NCI-H146 treated with DMSO at 0.1 percent for 48 hours (cell line): ENCODE data around the gene RAB18.
A peak's percentile ranks its signal among the peaks of the same experiment; 100 is the strongest.
"Not testable (repeated sequence)": the region's sequence is repeated elsewhere in the genome, so short reads cannot be mapped to it uniquely, and the experiment has no call there.

Experiments
- DNase-seq: peaks from one replicate; lab custom pipeline; 2025; ENCODE audit not compliant: unreplicated experiment; lab: John Stamatoyannopoulos, UW

Gene RAB18

DNA sequence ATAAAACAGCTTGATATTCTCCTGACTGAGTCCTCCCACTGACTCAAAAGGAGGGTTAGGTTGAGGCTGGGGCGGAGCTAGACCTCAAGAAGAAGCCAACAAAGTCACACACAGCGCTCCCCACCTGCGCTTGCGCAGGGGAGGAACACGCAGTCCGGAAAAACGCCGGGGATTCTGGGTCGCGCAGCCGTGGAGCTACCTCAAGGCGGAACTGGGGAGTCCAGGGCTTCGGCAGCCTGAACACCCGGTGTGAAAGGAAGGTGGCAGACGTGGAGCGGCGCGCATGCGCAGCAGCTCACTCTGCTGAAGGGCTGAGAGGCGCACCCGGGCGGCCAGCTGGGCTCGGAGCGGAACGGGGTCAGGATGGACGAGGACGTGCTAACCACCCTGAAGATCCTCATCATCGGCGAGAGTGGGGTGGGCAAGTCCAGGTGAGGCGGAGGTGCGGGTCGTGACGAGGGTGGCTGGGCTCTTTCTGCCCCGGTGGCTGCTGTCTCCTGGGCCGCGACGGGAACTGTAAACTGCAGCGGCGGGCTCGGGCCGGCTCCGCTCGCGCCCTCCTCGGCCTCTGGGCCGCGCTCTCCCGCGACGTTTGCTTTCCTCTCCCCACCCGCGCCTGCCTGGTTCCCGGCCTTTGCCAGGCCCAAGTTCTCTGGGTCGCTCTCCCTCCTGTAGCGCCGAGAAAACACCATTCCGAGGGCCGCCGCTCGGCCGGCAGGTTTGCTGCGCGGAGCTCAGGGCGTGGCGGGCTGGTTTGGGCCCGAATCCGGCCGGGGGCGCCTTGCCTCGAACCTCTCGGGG is at the start of gene RAB18:
Gene RAB18 (plus strand): TSS at position 298 of the 801 bp plus-strand sequence. CDS start 66 bp downstream, at position 364.
- DNase-seq: peak; percentile 91

DNA sequence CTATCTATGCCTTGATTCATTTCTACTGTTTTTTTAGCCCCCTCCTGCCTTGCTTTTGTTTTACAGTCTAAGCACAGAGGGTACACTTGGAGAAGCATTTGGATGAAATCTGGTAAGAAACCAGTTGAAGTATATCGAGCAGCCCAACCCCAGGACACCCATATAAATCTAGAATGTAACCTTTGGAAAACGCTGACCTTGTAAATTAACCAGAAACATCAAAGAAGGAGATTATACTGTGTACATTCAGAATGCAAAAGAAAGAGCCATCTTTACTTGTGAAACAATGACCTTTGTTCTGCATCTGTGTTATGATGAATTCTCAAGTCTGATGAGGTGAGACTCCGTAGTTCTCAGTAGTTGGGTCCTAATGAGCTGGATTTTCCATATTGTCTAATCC is 49.3 kb upstream of the RAB18 start:
- no peak for DNase-seq

GRCh38 chr10:27457261-27457945 is 46.7 kb upstream of the RAB18 start:
- no peak for DNase-seq

DNA sequence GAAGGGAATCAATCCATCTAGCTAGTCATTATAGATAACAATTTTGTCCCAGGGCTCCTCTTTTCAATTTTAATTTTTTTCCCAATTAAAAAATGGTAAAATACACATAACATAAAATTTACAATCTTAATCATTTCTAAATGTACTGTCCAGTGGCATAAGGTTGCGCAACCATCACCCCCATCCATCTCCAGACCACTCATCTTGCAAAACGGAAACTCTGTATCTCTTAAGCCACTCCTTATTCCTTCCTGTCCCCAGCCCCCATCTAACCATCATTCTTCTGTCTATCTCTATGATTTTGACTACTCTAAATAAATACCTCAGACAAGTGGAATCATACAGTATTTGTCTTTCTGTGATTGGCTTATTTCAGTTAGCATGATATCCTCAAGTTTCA is 46.1 kb upstream of the RAB18 start:
- no peak for DNase-seq

- DNase-seq: no peak
Observed at GRCh38 chr10:27461312-27461711, 42.8 kb upstream of the RAB18 start.

DNA sequence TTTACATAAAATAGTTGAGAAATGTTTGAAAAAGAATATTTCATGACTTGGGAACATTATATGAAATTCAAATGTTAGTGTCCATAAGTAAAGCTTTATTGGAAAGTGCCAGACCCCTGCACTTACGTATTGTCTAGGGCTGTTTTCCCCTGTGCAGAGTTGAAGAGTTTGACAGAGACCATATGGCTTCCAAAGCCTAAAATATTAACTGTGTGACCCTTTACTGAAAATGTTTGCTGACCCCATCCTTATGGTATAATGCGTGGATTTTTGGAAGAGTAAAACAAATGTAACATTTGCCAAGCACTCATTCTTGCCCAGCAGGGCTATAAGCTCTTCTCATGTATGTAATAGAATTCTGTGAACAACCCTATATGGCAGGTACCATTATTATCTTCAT is 40.1 kb upstream of the RAB18 start:
- DNase-seq: no peak

- DNase-seq: no peak
Observed at GRCh38 chr10:27464993-27465392, 39.1 kb upstream of the RAB18 start.

- DNase-seq: not testable (repeated sequence)
Observed at GRCh38 chr10:27465596-27465995, 38.5 kb upstream of the RAB18 start.

DNA sequence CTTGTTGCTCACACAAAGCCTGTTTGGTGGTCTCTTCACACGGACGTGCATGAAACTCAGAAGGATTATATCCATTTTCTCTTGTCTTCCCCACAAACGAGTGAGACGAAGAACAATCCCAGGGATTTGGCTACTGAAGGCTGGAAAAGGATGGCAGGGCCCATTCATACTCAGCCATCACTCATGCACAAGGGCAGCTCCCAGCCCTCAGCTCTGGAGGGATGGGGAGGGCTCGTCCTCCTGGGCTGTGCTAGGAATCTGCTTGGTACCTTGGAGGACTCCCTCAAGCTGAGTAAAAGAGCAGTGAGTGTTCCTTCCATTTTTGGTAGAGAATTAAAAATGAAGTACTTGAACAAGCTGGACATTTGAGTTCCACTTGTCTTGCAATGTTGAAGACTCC is 33.2 kb upstream of the RAB18 start:
- DNase-seq: no peak

- no peak for DNase-seq
Observed at GRCh38 chr10:27474741-27475140, 29.4 kb upstream of the RAB18 start.

GRCh38 chr10:27479016-27479415 is 25.1 kb upstream of the RAB18 start:
- DNase-seq: no peak

DNA sequence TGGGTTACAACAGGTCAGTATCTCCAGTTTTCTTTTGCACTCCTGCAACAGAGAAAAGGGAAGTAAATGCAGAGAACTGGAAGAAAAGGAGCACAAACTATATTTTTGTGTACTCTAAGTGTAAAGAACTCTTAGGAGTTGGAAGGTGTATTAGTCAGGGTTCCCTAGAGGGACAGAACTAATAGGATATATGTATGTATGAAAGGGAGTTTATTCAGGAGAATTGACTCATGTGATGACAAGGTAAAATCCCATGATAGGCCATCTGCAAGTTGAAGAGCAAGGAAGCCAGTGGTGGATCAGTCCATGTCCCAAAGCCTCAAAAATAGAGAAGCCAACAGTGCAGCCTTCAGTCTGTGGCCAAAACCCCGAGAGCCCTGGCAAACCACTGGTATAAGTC is 22.6 kb upstream of the RAB18 start:
- DNase-seq: no peak

DNA sequence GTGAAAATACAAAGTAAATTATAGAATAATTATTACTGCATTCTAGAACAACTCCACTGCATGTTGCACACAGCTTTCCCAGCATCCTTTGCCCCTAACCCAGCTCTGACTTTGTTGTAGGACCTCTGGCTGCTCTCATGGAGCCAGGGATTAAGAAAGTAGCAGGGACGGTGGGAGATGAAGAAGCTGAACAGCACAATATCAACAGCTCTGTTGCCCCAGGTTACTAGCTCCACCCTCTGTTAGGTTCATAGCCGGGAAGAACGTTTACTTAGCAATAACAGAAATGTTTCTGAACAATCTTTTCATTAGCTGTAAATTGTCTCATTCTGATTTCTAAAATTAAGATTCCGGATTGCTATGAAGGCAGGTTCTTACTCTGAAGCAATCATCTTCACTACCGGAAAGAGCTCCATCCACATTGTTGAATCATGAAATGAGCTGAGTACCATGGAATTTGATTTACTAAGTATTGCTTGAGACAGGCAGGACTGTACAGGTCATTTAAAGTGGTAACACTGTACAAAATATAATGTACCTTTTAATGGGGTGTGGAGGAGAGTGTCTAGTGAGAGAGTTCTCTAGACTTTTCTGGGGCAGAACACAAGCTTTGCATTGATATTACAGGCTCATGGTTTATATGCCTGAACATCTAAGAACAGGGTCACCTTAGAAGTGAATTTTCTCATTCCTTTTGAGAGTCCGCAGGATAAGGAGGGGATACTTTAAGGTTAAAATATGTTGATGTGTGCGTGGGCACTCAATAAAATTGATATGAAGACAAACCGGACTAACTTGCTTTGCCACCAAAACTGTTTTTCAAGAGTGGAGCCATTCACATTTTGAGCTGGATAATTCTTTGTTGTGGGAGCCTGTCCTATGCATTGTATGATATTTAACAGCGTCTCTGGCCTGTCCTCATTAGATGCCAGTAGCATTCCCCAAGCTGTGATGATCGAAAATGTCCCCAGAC is 20.8 kb upstream of the RAB18 start:
- no peak for DNase-seq

DNA sequence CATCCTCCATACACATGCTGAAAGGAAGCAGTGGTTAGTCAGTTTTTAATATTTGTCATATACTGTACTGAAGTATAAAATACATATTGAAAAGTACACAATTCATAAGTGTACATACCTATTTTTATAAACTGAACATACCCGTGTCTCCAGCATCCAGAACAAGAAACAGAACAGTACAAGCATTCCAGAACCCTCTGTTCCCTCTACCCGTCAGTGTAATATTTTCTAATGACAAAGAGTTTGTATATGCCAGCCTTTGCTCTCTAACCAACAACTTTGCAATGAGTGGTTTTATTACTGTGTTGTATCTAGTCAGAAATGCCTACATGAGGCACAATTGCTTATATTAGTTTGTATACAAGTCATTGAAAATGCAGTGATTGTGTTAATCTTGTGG is 18.7 kb upstream of the RAB18 start:
- no peak for DNase-seq

GRCh38 chr10:27485986-27486385 is 18.1 kb upstream of the RAB18 start:
- DNase-seq: no peak

DNA sequence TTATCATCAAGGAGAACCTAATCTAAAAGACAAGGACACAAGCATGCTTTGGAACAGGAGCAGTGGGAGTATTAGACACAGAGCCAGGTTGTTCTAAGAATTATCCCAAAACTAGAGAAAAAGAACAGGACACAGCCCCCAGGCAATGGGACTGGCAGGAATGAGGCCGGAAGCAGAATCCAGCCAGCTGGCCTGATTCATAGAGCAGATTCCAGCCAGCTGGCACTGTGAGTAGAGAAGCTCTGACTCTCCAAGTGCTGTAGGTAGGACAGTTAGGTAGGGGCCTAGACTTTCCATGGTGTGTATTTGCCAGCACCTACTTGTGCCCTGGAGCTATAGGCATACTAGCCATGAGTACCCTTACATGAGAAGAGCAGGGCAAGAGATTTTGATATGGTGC is 13.3 kb upstream of the RAB18 start:
- DNase-seq: no peak

DNA sequence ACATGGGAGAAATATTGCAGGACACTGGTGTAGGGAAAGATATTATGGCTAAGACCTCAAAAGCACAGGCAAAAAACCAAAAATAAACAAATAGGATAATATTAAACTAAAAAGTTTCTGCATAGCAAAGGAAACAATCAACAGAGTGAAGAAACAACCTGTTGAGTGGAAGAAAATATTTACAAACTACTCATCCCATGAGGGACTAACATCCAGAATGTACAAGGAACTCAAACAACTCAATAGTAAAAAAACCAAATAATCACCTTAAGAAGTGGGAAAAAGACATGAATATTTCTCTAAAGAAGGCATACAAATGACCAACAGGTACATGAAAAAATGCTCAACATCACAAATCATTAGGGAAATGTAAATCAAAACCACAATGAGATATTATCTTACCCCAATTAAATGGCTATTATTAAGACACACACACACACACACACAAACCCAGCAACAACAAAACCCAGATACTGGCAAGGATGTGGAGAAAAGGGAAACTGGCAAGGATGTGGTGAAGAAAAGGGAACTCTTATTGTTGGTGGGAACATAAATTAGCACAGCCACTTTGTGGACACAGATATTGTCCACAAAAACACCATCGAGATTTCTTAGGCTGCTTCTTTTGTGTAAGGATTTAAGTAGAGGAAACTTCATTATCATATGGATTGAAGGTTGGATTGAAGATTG is 9.8 kb upstream of the RAB18 start:
- DNase-seq: no peak

GRCh38 chr10:27496137-27496536 is 8.0 kb upstream of the RAB18 start:
- no peak for DNase-seq

DNA sequence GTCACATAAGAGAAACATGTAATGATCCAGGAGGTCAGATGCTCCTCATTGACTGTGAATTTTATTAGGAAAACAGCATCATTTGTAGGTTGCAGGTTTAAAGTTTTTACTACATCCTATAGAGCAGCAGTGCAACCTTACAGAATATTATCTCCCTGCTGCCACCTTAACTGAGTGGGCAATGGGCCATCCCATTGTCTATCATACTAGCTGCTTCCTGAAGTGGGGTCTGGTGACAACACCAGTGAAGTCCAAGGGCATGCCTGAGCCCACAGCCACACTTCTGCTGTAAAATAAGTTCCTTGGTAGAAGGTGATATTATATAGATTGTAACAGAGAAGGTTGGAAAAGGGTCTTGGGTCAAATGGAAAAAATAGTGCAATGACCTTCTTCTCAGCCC is 4.0 kb upstream of the RAB18 start:
- no peak for DNase-seq

- no peak for DNase-seq
Observed at GRCh38 chr10:27500886-27501285, 3.2 kb upstream of the RAB18 start.

DNA sequence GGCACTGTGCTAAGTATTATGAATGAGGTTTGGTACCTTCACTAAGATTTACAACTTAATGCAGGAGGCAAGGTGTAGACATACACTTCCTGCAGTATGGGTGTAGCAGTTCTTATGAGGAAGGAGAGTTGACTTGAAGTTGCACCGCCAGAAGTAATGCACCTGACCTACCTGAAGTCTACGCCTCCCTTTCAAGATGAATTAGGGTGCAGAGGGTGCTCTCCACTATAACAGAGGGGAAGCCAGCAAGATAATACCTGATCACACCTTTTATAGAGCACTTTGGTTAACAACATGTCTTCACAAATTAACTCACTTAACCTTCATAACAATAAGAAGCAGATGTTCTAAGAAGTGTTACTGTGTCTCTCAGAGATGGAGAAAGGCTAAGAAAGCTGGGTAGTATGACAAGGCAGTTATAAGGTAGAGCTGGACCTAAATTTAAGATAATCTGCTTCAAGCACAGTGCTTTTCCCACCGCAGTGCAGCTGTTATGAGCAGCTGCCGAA is 552 bp upstream of the RAB18 start:
- DNase-seq: no peak
